Measurements from ENCODE around the gene PROB1. TPM values are rescaled to one million over a fixed set of nuclear protein-coding genes. Genes with fewer than 3 reads are reported as not detected.

Gene PROB1
- total and polyA plus RNA-seq, 2 of the 8 experiments (the other 6 are each of a cell fraction or from before 2014, with no cell fraction given), result 0.89 to 3.1 TPM

- no peak overlapping the region for H4K5ac ChIP-seq (ENCODE audit: insufficient read length, low read depth, low read length)
- no peak overlapping the region for H3K4ac ChIP-seq (replicated peaks; ENCODE audit: insufficient read length, low read depth, low read length)
- peaks cover 0 to 3% of the 10 kb centered on the region in 2 experiments for H4K20me1 ChIP-seq (replicated peaks in 1 of 2; ENCODE audit: control insufficient read depth in 1 of 2, insufficient read depth in 2 of 2, low read length in 2 of 2)
- no peak overlapping the region for H3K56ac ChIP-seq (replicated peaks; ENCODE audit: insufficient read length, low read depth, low read length)
- H3K36me3 ChIP-seq (ENCODE audit: control insufficient read depth in 2 of 4, insufficient read depth in 4 of 4, low read length in 3 of 4), result peaks cover 17 to 70% (median 47%) of the 10 kb centered on the region in 4 experiments
- H3K4me1 ChIP-seq (replicated peaks in 1 of 4; ENCODE audit: control insufficient read depth in 3 of 4, insufficient read depth in 4 of 4, low read length in 3 of 4), result no peaks in the 10 kb centered on the region
- H3K9ac ChIP-seq (replicated peaks in 1 of 4; ENCODE audit: extremely low read depth in 1 of 4, low read depth in 3 of 4, low read length in 3 of 4), result no peak overlapping the region
- H3K27me3 ChIP-seq (replicated peaks in 1 of 4; ENCODE audit: control insufficient read depth in 3 of 4, extremely low read depth in 1 of 4, insufficient read depth in 3 of 4, low read length in 3 of 4), result no peaks in the 10 kb centered on the region
- no peak overlapping the region for H2BK12ac ChIP-seq (ENCODE audit: low read depth, low read length)
- H4K91ac ChIP-seq (replicated peaks; ENCODE audit: insufficient read length, low read length), result no peak overlapping the region
- no peak overlapping the region for H2BK120ac ChIP-seq (replicated peaks; ENCODE audit: low read depth, low read length)
- TF ChIP-seq RAD21 (IDR thresholded peaks at IDR 0.05 in 1 of 2, conservative IDR thresholded peaks at IDR 0.05 in 1 of 2; ENCODE audit: low read depth in 2 of 2, low read length in 2 of 2) (peak; percentile 30 to 32; a peak in 3 of 4 replicates), HDAC2 (IDR thresholded peaks at IDR 0.05; ENCODE audit: borderline replicate concordance in 1 of 2, low read depth in 2 of 2, low read length in 2 of 2) (no peak)
- H2BK20ac ChIP-seq (ENCODE audit: low read length), result no peak overlapping the region
- H3K4me3 ChIP-seq (ENCODE audit: extremely low read depth in 1 of 4, insufficient read depth in 2 of 4, low read depth in 3 of 4, low read length in 4 of 4), result no peak overlapping the region
- H3K18ac ChIP-seq (ENCODE audit: extremely low read depth, low read length), result no peak overlapping the region
- WGBS, 2 experiments (ENCODE audit: extremely low coverage in 1 of 2, insufficient coverage in 1 of 2, insufficient read length in 1 of 2, insufficient replicate concordance in 2 of 2, low coverage in 1 of 2, low lambda C conversion rate in 2 of 2, missing lambda C conversion rate in 1 of 2), result 88% methylated on average over 2 of the region's 2 CpGs; no CpG with 5 or more reads in 1 of the 2 experiments
- FAIRE-seq (no peak), DNase-seq (ENCODE audit: low read depth in 1 of 2, low spot score in 2 of 2) (no peak)
- H2BK5ac ChIP-seq (ENCODE audit: low read depth, low read length), result no peak overlapping the region
- H3K4me2 ChIP-seq (ENCODE audit: insufficient read depth in 1 of 2, low read depth in 2 of 2, low read length in 2 of 2), result no peak overlapping the region
- no peak overlapping the region for H3K27ac ChIP-seq (ENCODE audit: low read depth, low read length)
- no peak overlapping the region for H3K23ac ChIP-seq (ENCODE audit: insufficient read length)
- POLR2A ChIA-PET (ENCODE audit: partially characterized antibody), result interaction anchor here (0.6 to 1.8 kb wide), 11 partner anchors 8 to 122 kb away, joined by 3 to 7 read pairs (median 4); no protein-coding TSS in a partner anchor
- no peaks in the 10 kb centered on the region for H3K23me2 ChIP-seq (ENCODE audit: low read depth, low read length)
- no peaks in the 10 kb centered on the region; the same call in 1 of the 2 replicates for H3K79me1 ChIP-seq (ENCODE audit: low read depth, low read length)
- H4K8ac ChIP-seq (ENCODE audit: extremely low read depth, insufficient read depth, low read length), result no peak overlapping the region
- H2AK5ac ChIP-seq (ENCODE audit: low read depth, low read length), result no peak overlapping the region
- no peak overlapping the region for H2AFZ ChIP-seq (ENCODE audit: low read length)
- CTCF ChIA-PET (ENCODE audit: partially characterized antibody), result interaction anchor here (0.6 to 1.7 kb wide), 9 partner anchors 11 to 718 kb away, joined by 3 to 6 read pairs (median 3); no protein-coding TSS in a partner anchor
- H2BK15ac ChIP-seq (ENCODE audit: low read length), result no peak overlapping the region
- H3K9me3 ChIP-seq (ENCODE audit: insufficient read depth in 2 of 2, low read depth in 1 of 2, low read length in 1 of 2), result no peaks in the 10 kb centered on the region
- no peak overlapping the region for H3K14ac ChIP-seq (ENCODE audit: insufficient read length)
- no peaks in the 10 kb centered on the region; a peak in 1 of 4 replicates for H3K79me2 ChIP-seq (ENCODE audit: control insufficient read depth in 1 of 2, insufficient read depth in 2 of 2, low read length in 2 of 2)
Measured at GRCh38 chr5:139368613-139369012, 26.3 kb downstream of the PROB1 start.
